ENCODE results near the gene DLG1. TPM values are rescaled to one million over a fixed set of nuclear protein-coding genes. Genes with fewer than 3 reads are reported as not detected.

DLG1 gene
- total and polyA plus RNA-seq, 2 donors (not counting 1 experiment from before 2014, with no cell fraction given), result 47.7 to 53.0 TPM

GRCh38 chr3:197340521-197340871 lies 42.1 kb upstream of the DLG1 start:
- H3K4me3 ChIP-seq (replicated peaks in 1 of 4; ENCODE audit: control extremely low read depth in 1 of 4, insufficient read depth in 1 of 4, low read depth in 3 of 4, low read length in 4 of 4), result no peak overlapping the region
- no peaks in the 10 kb centered on the region for H3K9me3 ChIP-seq (ENCODE audit: control insufficient read depth, insufficient read depth, low read depth, low read length)
- DNase-seq (ENCODE audit: low read depth in 2 of 2), result no peak
- H3K27ac ChIP-seq (ENCODE audit: insufficient read depth, low read length), result no peak overlapping the region
- H2AFZ ChIP-seq (ENCODE audit: low read length), result no peak overlapping the region
- H3K4me2 ChIP-seq (ENCODE audit: extremely low read depth, insufficient read depth, low read length), result no peak overlapping the region
- H3K79me2 ChIP-seq (ENCODE audit: control insufficient read depth, insufficient read depth, low read length), result no peaks in the 10 kb centered on the region
- no peaks in the 10 kb centered on the region for H3K36me3 ChIP-seq (ENCODE audit: control insufficient read depth, insufficient read depth, low read length)
- peaks cover 2% of the 10 kb centered on the region for H3K4me1 ChIP-seq (ENCODE audit: control insufficient read depth, extremely low read depth, insufficient read depth, low read length)
- H3K9ac ChIP-seq (ENCODE audit: insufficient read depth, low read length), result no peak overlapping the region
- no peaks in the 10 kb centered on the region for H4K20me1 ChIP-seq (ENCODE audit: control insufficient read depth, extremely low read depth, insufficient read depth, low read length)
- H3K27me3 ChIP-seq (ENCODE audit: control insufficient read depth, insufficient read depth, low read length), result no peaks in the 10 kb centered on the region
- TF ChIP-seq, protein P1, sequence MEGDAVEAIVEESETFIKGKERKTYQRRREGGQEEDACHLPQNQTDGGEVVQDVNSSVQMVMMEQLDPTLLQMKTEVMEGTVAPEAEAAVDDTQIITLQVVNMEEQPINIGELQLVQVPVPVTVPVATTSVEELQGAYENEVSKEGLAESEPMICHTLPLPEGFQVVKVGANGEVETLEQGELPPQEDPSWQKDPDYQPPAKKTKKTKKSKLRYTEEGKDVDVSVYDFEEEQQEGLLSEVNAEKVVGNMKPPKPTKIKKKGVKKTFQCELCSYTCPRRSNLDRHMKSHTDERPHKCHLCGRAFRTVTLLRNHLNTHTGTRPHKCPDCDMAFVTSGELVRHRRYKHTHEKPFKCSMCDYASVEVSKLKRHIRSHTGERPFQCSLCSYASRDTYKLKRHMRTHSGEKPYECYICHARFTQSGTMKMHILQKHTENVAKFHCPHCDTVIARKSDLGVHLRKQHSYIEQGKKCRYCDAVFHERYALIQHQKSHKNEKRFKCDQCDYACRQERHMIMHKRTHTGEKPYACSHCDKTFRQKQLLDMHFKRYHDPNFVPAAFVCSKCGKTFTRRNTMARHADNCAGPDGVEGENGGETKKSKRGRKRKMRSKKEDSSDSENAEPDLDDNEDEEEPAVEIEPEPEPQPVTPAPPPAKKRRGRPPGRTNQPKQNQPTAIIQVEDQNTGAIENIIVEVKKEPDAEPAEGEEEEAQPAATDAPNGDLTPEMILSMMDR (conservative IDR thresholded peaks at IDR 0.05 in 1 of 2, IDR thresholded peaks at IDR 0.05 in 1 of 2; ENCODE audit: low read depth in 1 of 2, low read length in 2 of 2), result no peak
- TF ChIP-seq EZH2 (IDR thresholded peaks at IDR 0.05; ENCODE audit: low read length, missing control alignments), result no peak

DNA sequence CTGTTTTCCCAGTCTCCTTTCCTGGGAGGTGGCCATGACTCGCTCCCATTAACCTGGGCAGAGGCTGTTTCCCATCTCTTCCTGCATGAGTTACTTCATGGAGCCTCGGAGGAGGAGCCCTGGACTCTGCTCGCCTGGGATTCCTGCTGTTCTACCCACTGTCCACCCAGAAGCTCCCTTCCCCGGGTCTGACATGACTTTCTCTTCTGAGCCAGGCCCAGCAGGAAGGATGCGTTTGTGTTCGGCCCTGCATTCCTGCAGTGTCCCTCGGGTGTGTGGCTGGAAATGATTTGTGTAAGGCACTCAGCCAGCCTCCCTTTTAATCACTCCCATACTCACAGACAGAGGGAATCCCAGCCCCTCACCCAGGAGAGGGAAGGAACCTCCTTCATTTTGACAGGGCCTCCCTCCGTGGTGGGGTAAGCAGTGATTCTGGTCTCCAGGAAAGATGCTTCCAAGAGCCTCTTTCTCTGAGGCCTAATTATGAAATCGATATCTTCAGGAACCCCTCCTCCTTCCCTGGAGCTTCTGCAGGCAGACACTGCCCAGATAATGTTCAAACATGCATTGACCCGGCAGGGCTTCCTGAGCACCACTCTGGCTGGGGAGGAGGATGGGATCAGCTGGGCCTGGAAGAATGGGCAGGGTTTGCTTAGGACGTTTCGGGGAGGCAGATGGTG lies 41.6 kb upstream of the DLG1 start:
- no peaks in the 10 kb centered on the region for H3K79me2 ChIP-seq (ENCODE audit: control insufficient read depth, insufficient read depth, low read length)
- DNase-seq (ENCODE audit: low read depth in 2 of 2), result peak in 1 of 2 donors; percentile 51
- no peak overlapping the region for H3K4me3 ChIP-seq (replicated peaks in 1 of 4; ENCODE audit: control extremely low read depth in 1 of 4, insufficient read depth in 1 of 4, low read depth in 3 of 4, low read length in 4 of 4)
- no peak overlapping the region for H3K4me2 ChIP-seq (ENCODE audit: extremely low read depth, insufficient read depth, low read length)
- H3K9me3 ChIP-seq (ENCODE audit: control insufficient read depth, insufficient read depth, low read depth, low read length), result no peaks in the 10 kb centered on the region
- H3K36me3 ChIP-seq (ENCODE audit: control insufficient read depth, insufficient read depth, low read length), result no peaks in the 10 kb centered on the region
- peaks cover 2% of the 10 kb centered on the region for H3K4me1 ChIP-seq (ENCODE audit: control insufficient read depth, extremely low read depth, insufficient read depth, low read length)
- H3K27me3 ChIP-seq (ENCODE audit: control insufficient read depth, insufficient read depth, low read length), result no peaks in the 10 kb centered on the region
- no peaks in the 10 kb centered on the region for H4K20me1 ChIP-seq (ENCODE audit: control insufficient read depth, extremely low read depth, insufficient read depth, low read length)
- no peak for TF ChIP-seq EZH2 (IDR thresholded peaks at IDR 0.05; ENCODE audit: low read length, missing control alignments)
- TF ChIP-seq, protein P1 (conservative IDR thresholded peaks at IDR 0.05 in 1 of 2, IDR thresholded peaks at IDR 0.05 in 1 of 2; ENCODE audit: low read depth in 1 of 2, low read length in 2 of 2), result no peak
- H3K27ac ChIP-seq (ENCODE audit: insufficient read depth, low read length), result peak overlapping the region; percentile 23
- peak overlapping the region; percentile 0 for H2AFZ ChIP-seq (ENCODE audit: low read length)
- H3K9ac ChIP-seq (ENCODE audit: insufficient read depth, low read length), result no peak overlapping the region

DNA sequence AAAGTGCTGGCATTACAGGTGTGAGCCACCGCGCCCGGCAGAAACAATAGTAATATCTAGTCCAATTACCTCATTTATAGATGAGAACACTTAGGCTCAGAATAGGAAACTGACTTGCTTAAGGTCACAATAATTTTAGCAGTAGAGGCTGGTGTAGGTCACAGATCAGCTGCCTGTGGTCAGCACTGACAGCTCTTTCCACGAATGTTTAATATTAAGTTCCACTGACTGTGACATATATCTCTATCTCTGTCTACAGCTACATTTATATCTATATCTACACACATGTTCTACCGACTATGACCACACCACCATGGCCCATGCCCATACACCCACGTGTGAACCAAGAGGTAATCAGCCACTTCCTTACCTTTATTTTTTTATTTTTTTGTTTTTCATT lies 40.2 kb upstream of the DLG1 start:
- no peak overlapping the region for H3K4me2 ChIP-seq (ENCODE audit: extremely low read depth, insufficient read depth, low read length)
- TF ChIP-seq, protein P1 (conservative IDR thresholded peaks at IDR 0.05 in 1 of 2, IDR thresholded peaks at IDR 0.05 in 1 of 2; ENCODE audit: low read depth in 1 of 2, low read length in 2 of 2), result no peak
- TF ChIP-seq EZH2 (IDR thresholded peaks at IDR 0.05; ENCODE audit: low read length, missing control alignments), result no peak
- no peaks in the 10 kb centered on the region for H4K20me1 ChIP-seq (ENCODE audit: control insufficient read depth, extremely low read depth, insufficient read depth, low read length)
- H3K9ac ChIP-seq (ENCODE audit: insufficient read depth, low read length), result no peak overlapping the region
- H3K4me3 ChIP-seq (replicated peaks in 1 of 4; ENCODE audit: control extremely low read depth in 1 of 4, insufficient read depth in 1 of 4, low read depth in 3 of 4, low read length in 4 of 4), result no peak overlapping the region
- H3K79me2 ChIP-seq (ENCODE audit: control insufficient read depth, insufficient read depth, low read length), result no peaks in the 10 kb centered on the region
- DNase-seq (ENCODE audit: low read depth in 2 of 2), result no peak
- H3K27me3 ChIP-seq (ENCODE audit: control insufficient read depth, insufficient read depth, low read length), result no peaks in the 10 kb centered on the region
- no peaks in the 10 kb centered on the region for H3K36me3 ChIP-seq (ENCODE audit: control insufficient read depth, insufficient read depth, low read length)
- H3K27ac ChIP-seq (ENCODE audit: insufficient read depth, low read length), result no peak overlapping the region
- H3K4me1 ChIP-seq (ENCODE audit: control insufficient read depth, extremely low read depth, insufficient read depth, low read length), result peaks cover 2% of the 10 kb centered on the region
- H3K9me3 ChIP-seq (ENCODE audit: control insufficient read depth, insufficient read depth, low read depth, low read length), result no peaks in the 10 kb centered on the region
- H2AFZ ChIP-seq (ENCODE audit: low read length), result no peak overlapping the region

All from fibroblast of lung (primary cell).